Ovary (tissue), 3 donors: ENCODE measurements around the gene LTB4R2.

Source experiments
- CTCF ChIP-seq, 3 donors: fragments of 450-650 bp in 2 of 3; fragments of 200-600 bp in 1 of 3; IDR thresholded peaks; one replicate each; pipeline versions ENCODE4 v1.5.1 to v1.8.0; 2016 to 2022; ENCODE audit warnings: antibody characterized with exemption in 3 of 3, mild to moderate bottlenecking in 1 of 3
- EP300 ChIP-seq: sonication (generic); formaldehyde crosslinking; IDR thresholded peaks from one replicate; pipeline ENCODE4 v1.6.1; 2017; ENCODE audit warnings: antibody characterized with exemption
- POLR2A ChIP-seq: fragments of 450-650 bp; IDR thresholded peaks from one replicate; pipeline ENCODE4 v1.6.1; 2017; ENCODE audit warnings: antibody characterized with exemption, mild to moderate bottlenecking, moderate library complexity
- donor health status: DM: no; HTN: no; CAD: no.

GRCh38 chr14:24335461-24336171 is 25.7 kb downstream of the LTB4R2 start:
- no peak for TF ChIP-seq CTCF (IDR thresholded peaks at IDR 0.05)
- TF ChIP-seq POLR2A = no peak
- TF ChIP-seq EP300 = no peak
